ENCODE results near the gene INO80B. TPM values are rescaled to one million over a fixed set of nuclear protein-coding genes. Genes with fewer than 3 reads are reported as not detected.

Gene INO80B
- total and polyA plus RNA-seq, 5 experiments from 2014 or later = 8.1 to 93.8 (median 9.4) TPM

DNA sequence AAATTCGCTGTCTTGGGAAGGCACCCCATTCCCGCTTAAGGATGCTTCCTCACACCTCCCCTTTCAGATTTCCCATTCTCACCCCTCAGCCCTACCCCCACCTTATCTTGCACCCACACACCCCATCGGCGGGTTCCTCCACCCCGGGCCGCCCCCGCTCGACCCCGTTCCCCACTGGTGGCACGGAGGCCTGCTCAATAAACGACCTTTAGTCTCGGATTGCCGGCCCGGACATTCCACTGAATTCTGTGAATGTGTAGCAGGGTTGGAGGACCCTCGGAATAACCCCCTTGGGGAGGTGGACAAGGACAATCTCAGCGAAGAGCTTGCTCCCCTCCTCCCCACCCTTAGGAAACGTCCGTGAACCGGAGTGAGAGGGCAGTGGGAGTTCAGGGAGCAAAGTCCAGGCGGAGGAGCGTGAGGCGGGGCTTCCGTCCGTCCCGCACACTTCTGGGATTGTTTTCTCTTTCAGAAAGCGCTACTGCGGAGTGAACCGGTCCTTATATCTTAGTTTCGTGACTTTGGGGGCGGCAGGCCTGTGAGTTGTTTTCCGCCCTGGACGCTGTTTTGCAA is 47.3 kb downstream of the INO80B start:
- Mint-ChIP-seq H3K36me3 (peaks cover 15 to 32% (median 28%) of the 10 kb centered on the region in 3 donors), H3K4me1 (peaks cover 23 to 76% (median 72%) of the 10 kb centered on the region in 4 donors), H3K27ac (peak overlapping the region in 2 of 10 donors; percentile 31 to 43), H3K27me3 (peaks cover 20 to 94% (median 52%) of the 10 kb centered on the region in 5 donors), H3K4me3 (peak overlapping the region; percentile 60 to 81 (median 72)), H3K9me3 (peaks cover 0 to 8% (median 0%) of the 10 kb centered on the region in 9 donors)
- no peak for DNase-seq
- POLR2A ChIA-PET = interaction anchor here (2.0 kb wide), 2 partner anchors 10 to 19 kb away, joined by 5 read pairs; partner anchors contain the start of genes CCDC142 and TTC31
- ATAC-seq = no peak

DNA sequence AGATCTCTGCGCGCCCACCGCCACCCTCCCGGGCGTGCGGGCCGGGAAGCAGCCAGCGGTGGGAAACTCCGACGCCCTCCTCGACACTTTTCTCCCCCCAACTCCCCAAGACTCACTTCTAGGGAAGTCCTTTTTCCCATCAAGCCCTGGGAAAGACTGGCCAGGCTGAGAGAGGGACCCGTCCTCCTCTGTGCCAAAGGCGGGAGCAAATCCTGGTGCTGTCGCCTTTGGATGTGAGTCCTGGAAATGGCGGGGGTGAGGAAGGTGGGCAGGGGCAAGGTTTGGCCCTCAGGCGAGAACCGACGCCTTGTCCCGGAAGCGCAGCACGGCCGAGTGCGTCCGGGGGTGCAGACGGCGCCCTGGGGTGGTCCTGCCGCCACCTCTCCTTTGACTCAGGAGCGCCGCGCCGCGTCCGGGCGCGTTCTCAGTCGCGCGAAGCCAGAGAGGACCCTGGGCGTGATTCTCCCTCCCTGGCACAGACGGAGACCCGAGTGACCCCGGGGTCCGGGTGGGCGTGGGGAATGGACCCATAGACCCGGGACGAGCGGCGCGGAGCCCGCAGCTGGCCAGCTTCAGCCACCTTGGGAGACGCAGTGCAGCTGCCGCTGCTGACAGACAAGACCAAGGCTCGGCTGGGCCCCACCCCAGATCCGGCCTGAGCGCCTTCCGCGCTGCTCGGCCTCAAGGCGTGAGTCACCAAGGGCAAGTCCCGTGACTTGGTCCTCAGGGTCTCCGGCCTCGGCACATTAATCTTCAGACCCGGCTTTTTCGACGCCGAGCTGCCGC is 48.0 kb downstream of the INO80B start:
- ATAC-seq (no peak), DNase-seq (peak in 5 of 10 donors; percentile 18 to 43 (median 31))
- no peak overlapping the region for H3K27ac Mint-ChIP-seq
- H3K27me3 Mint-ChIP-seq = peaks cover 20 to 92% (median 51%) of the 10 kb centered on the region in 5 donors
- peaks cover 0 to 9% (median 0%) of the 10 kb centered on the region in 9 donors for H3K9me3 Mint-ChIP-seq
- H3K4me3 Mint-ChIP-seq = peak overlapping the region; percentile 60 to 81 (median 72)
- H3K4me1 Mint-ChIP-seq = peaks cover 24 to 79% (median 73%) of the 10 kb centered on the region in 4 donors
- peaks cover 15 to 36% (median 31%) of the 10 kb centered on the region in 3 donors for H3K36me3 Mint-ChIP-seq
- POLR2A ChIA-PET = interaction anchor here (0.6 to 2.5 kb wide), 7 partner anchors 10 to 52 kb away, joined by 3 to 9 read pairs (median 4); partner anchors contain the start of genes AUP1, CCDC142, HTRA2 and MRPL53

- DNase-seq (no peak), ATAC-seq (no peak)
- peak overlapping the region; percentile 57 to 80 (median 68) for H3K4me3 Mint-ChIP-seq
- H3K4me1 Mint-ChIP-seq = peaks cover 26 to 79% (median 73%) of the 10 kb centered on the region in 4 donors
- no peak overlapping the region for H3K27ac Mint-ChIP-seq
- peaks cover 0 to 9% (median 0%) of the 10 kb centered on the region in 9 donors for H3K9me3 Mint-ChIP-seq
- H3K27me3 Mint-ChIP-seq = peaks cover 20 to 84% (median 45%) of the 10 kb centered on the region in 5 donors
- peaks cover 15 to 36% (median 31%) of the 10 kb centered on the region in 3 donors for H3K36me3 Mint-ChIP-seq
- POLR2A ChIA-PET = interaction anchor here (0.6 to 2.5 kb wide), 11 partner anchors 8 to 85 kb away, joined by 3 to 9 read pairs (median 3); partner anchors contain the start of genes AUP1, CCDC142, HTRA2 and MRPL53
Measured at GRCh38 chr2:74503506-74504475, 48.9 kb downstream of the INO80B start.

GRCh38 chr2:74504591-74504990 is 49.7 kb downstream of the INO80B start:
- POLR2A ChIA-PET = interaction anchor here (0.7 to 2.5 kb wide), 9 partner anchors 9 to 84 kb away, joined by 3 to 9 read pairs (median 4); partner anchors contain the start of genes AUP1, DOK1, HTRA2 and MRPL53
- ATAC-seq (no peak), DNase-seq (no peak)
- Mint-ChIP-seq H3K36me3 (peaks cover 15 to 36% (median 31%) of the 10 kb centered on the region in 3 donors), H3K27ac (peak overlapping the region in 1 of 10 donors; percentile 71), H3K4me1 (peaks cover 22 to 74% (median 67%) of the 10 kb centered on the region in 4 donors), H3K4me3 (peak overlapping the region in 9 of 10 donors; percentile 21 to 75 (median 57)), H3K9me3 (peaks cover 0 to 9% (median 0%) of the 10 kb centered on the region in 9 donors), H3K27me3 (peaks cover 15 to 77% (median 42%) of the 10 kb centered on the region in 5 donors)

GRCh38 chr2:74505448-74506246 is 50.8 kb downstream of the INO80B start:
- ATAC-seq (no peak), DNase-seq (no peak)
- H3K9me3 Mint-ChIP-seq = peaks cover 0 to 9% (median 0%) of the 10 kb centered on the region in 9 donors
- POLR2A ChIA-PET = interaction anchor here (1.0 to 2.5 kb wide), 7 partner anchors 10 to 83 kb away, joined by 3 to 17 read pairs (median 5); partner anchors contain the start of genes AUP1, CCDC142, DOK1 and HTRA2
- peak overlapping the region in 1 of 10 donors; percentile 44 for H3K27ac Mint-ChIP-seq
- peak overlapping the region in 9 of 10 donors; percentile 4 to 60 (median 33) for H3K4me3 Mint-ChIP-seq
- peaks cover 15 to 36% (median 31%) of the 10 kb centered on the region in 3 donors for H3K36me3 Mint-ChIP-seq
- H3K27me3 Mint-ChIP-seq = peaks cover 14 to 68% (median 43%) of the 10 kb centered on the region in 5 donors
- H3K4me1 Mint-ChIP-seq = peaks cover 22 to 65% (median 61%) of the 10 kb centered on the region in 4 donors

GRCh38 chr2:74507145-74507925 is 52.4 kb downstream of the INO80B start, which contains the start of gene PCGF1:
Gene PCGF1, minus strand, starts transcription at chr2:74507695. Its CDS starts 27 bp downstream, at chr2:74507668.
- Mint-ChIP-seq H3K36me3 (peaks cover 15 to 36% (median 31%) of the 10 kb centered on the region in 3 donors), H3K27ac (peak within 1 kb of the TSS; percentile 98 to 100 (median 100)), H3K4me1 (peaks cover 16 to 58% (median 54%) of the 10 kb centered on the region in 4 donors), H3K9me3 (peaks cover 0 to 9% (median 0%) of the 10 kb centered on the region in 9 donors), H3K4me3 (peak within 1 kb of the TSS; percentile 95 to 100 (median 99)), H3K27me3 (peaks cover 14 to 64% (median 39%) of the 10 kb centered on the region in 5 donors)
- POLR2A ChIA-PET = interaction anchor here (0.6 to 2.9 kb wide), 13 partner anchors 9 to 1330 kb away, joined by 3 to 17 read pairs (median 3); partner anchors contain the start of genes AUP1, CCDC142, HTRA2 and MOGS
- peak; percentile 92 to 100 (median 98) for DNase-seq
- peak; percentile 88 to 95 for ATAC-seq

Other genes with a start within 250 kb of the INO80B start
- gene SLC4A5, start 111.7 kb upstream of the INO80B start, total RNA-seq = 10 to 100 TPM; 12.7 to 15.1 TPM
- 1 to 10 TPM in 2 of 3 donors, under 1 TPM in 1; 0.46 to 1.5 (median 1.5) TPM for gene SLC4A5, start 111.7 kb upstream of the INO80B start, polyA plus RNA-seq
- gene DCTN1, start 74.8 kb upstream of the INO80B start, total RNA-seq = 100 to 1,000 TPM in 1 of 2 experiments, 10 to 100 TPM in 1; 97.5 to 108 TPM
- gene DCTN1, start 74.8 kb upstream of the INO80B start, polyA plus RNA-seq = 10 to 100 TPM; 55.0 to 80.1 (median 68.7) TPM
- 1 to 10 TPM; 7.5 to 9.8 TPM for gene C2orf81, start 33.5 kb upstream of the INO80B start, total RNA-seq
- 1 to 10 TPM; 3.2 to 5.3 (median 3.3) TPM for gene C2orf81, start 33.5 kb upstream of the INO80B start, polyA plus RNA-seq
- gene WDR54, start 33.4 kb upstream of the INO80B start, total RNA-seq = 10 to 100 TPM; 28.9 to 31.1 TPM
- 10 to 100 TPM; 43.9 to 65.1 (median 61.7) TPM for gene WDR54, start 33.4 kb upstream of the INO80B start, polyA plus RNA-seq
- gene RTKN, start 13.2 kb upstream of the INO80B start, total RNA-seq = under 1 TPM in 1 of 2 experiments, not detected in 1; 0.47 TPM
- under 1 TPM; 0.09 to 0.54 (median 0.30) TPM for gene RTKN, start 13.2 kb upstream of the INO80B start, polyA plus RNA-seq
- gene WBP1, start 3.4 kb downstream of the INO80B start, total RNA-seq = 100 to 1,000 TPM; 121 to 122 TPM
- gene WBP1, start 3.4 kb downstream of the INO80B start, polyA plus RNA-seq = 10 to 100 TPM; 32.4 to 38.3 (median 34.2) TPM
- gene MOGS, start 10.3 kb downstream of the INO80B start, total RNA-seq = 10 to 100 TPM; 77.0 to 78.6 TPM
- 10 to 100 TPM; 25.6 to 31.8 (median 29.8) TPM for gene MOGS, start 10.3 kb downstream of the INO80B start, polyA plus RNA-seq
- 10 to 100 TPM; 72.0 to 81.4 TPM for gene MRPL53, start 17.6 kb downstream of the INO80B start, total RNA-seq
- gene MRPL53, start 17.6 kb downstream of the INO80B start, polyA plus RNA-seq = 100 to 1,000 TPM; 148 to 171 (median 154) TPM
- 10 to 100 TPM; 61.4 to 67.4 TPM for gene CCDC142, start 27.9 kb downstream of the INO80B start, total RNA-seq
- 10 to 100 TPM in 2 of 3 donors, 1 to 10 TPM in 1; 7.8 to 15.5 (median 14.6) TPM for gene CCDC142, start 27.9 kb downstream of the INO80B start, polyA plus RNA-seq
- 10 to 100 TPM; 43.8 to 52.1 TPM for gene TTC31, start 28.0 kb downstream of the INO80B start, total RNA-seq
- 10 to 100 TPM; 18.9 to 21.1 (median 21.1) TPM for gene TTC31, start 28.0 kb downstream of the INO80B start, polyA plus RNA-seq
- gene LBX2, start 44.5 kb downstream of the INO80B start, total RNA-seq = not detected
- not detected for gene LBX2, start 44.5 kb downstream of the INO80B start, polyA plus RNA-seq
- 10 to 100 TPM; 33.1 to 34.6 TPM for gene PCGF1, start 52.6 kb downstream of the INO80B start, total RNA-seq
- 10 to 100 TPM in 1 of 3 donors, 1 to 10 TPM in 2; 6.7 to 11.8 (median 7.3) TPM for gene PCGF1, start 52.6 kb downstream of the INO80B start, polyA plus RNA-seq
- gene TLX2, start 59.4 kb downstream of the INO80B start, total RNA-seq = not detected
- not detected for gene TLX2, start 59.4 kb downstream of the INO80B start, polyA plus RNA-seq
- under 1 TPM; 0.36 to 0.81 TPM for gene DQX1, start 71.1 kb downstream of the INO80B start, total RNA-seq
- gene DQX1, start 71.1 kb downstream of the INO80B start, polyA plus RNA-seq = not detected
- gene AUP1, start 74.6 kb downstream of the INO80B start, total RNA-seq = 100 to 1,000 TPM; 173 to 184 TPM
- 10 to 100 TPM; 79.5 to 88.9 (median 81.8) TPM for gene AUP1, start 74.6 kb downstream of the INO80B start, polyA plus RNA-seq
- 10 to 100 TPM; 38.6 to 44.5 TPM for gene HTRA2, start 74.8 kb downstream of the INO80B start, total RNA-seq
- 10 to 100 TPM; 21.3 to 24.5 (median 24.5) TPM for gene HTRA2, start 74.8 kb downstream of the INO80B start, polyA plus RNA-seq
- gene LOXL3, start 98.9 kb downstream of the INO80B start, total RNA-seq = under 1 TPM in 1 of 2 experiments, not detected in 1; 0.22 TPM
- gene LOXL3, start 98.9 kb downstream of the INO80B start, polyA plus RNA-seq = under 1 TPM; 0.06 to 0.15 (median 0.06) TPM
- 10 to 100 TPM; 21.0 to 23.1 TPM for gene DOK1, start 99.6 kb downstream of the INO80B start, total RNA-seq
- 10 to 100 TPM; 11.8 to 18.8 (median 15.9) TPM for gene DOK1, start 99.6 kb downstream of the INO80B start, polyA plus RNA-seq
- gene M1AP, start 193.2 kb downstream of the INO80B start, total RNA-seq = not detected
- gene M1AP, start 193.2 kb downstream of the INO80B start, polyA plus RNA-seq = under 1 TPM in 1 of 3 donors, not detected in 2; 0.10 TPM
- gene SEMA4F, start 199.2 kb downstream of the INO80B start, total RNA-seq = 10 to 100 TPM; 16.5 to 18.9 TPM
- 1 to 10 TPM; 5.6 to 8.3 (median 7.5) TPM for gene SEMA4F, start 199.2 kb downstream of the INO80B start, polyA plus RNA-seq